HG02763 (cell line): ENCODE measurements around the gene TEDC2.
"Not testable (repeated sequence)": the region's sequence is repeated elsewhere in the genome, so short reads cannot be mapped to it uniquely, and the experiment has no call there.

Experiments used
- ATAC-seq: cut with Tn5 transposase; IDR thresholded peaks from one replicate; pipeline ENCODE4 v1.9.1; 2021; ENCODE audit warnings: mild to moderate bottlenecking, moderate library complexity; ENCODE audit not compliant: unreplicated experiment

Gene TEDC2

GRCh38 chr16:2475413-2476344 is 15.8 kb downstream of the TEDC2 start:
- no peak for ATAC-seq

DNA sequence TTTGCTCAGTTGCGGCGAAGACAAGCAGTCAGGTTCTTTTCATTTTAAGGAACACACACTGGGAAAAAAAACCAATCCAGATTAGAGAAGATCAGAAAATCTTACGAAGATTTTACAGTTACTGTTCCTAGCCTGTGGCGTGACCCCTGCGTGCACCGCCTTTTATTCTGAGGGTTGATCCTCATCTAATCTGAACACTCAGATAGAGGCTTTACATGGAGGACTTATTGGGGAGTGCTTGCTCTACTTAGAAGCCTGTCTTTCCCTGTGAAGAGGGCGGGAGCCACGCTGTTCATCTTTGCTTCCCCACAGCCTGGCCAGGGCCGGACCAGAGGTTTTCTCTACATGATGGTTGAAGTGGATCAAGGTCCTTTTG is 16.4 kb downstream of the TEDC2 start:
- ATAC-seq, result no peak

DNA sequence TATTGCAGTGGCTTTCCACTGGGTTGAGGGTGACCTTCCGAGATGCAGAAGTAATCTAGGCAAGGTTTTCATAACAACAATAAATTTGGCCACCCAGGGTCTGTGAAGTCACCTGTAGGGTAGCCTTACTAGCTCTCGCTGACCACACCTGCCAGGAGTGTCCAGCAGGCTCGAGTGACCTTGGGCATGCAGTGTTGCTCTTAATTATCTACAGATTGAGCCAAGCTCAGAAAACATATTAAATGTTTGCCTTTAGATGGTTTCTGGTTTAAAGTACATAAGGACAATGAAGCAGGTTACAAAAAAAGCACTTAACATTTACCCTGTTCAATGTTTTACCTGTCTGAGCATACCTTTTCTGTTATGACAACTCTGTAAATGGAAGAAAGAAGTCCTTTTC is 16.8 kb downstream of the TEDC2 start:
- ATAC-seq, result no peak

- ATAC-seq, result no peak
These were observed 17.4 kb downstream of the TEDC2 start for GRCh38 chr16:2477327-2477726.

GRCh38 chr16:2478279-2478678 is 18.4 kb downstream of the TEDC2 start:
- no peak for ATAC-seq

- ATAC-seq, result not testable (repeated sequence)
These were observed 20.1 kb downstream of the TEDC2 start for GRCh38 chr16:2479996-2480395.

DNA sequence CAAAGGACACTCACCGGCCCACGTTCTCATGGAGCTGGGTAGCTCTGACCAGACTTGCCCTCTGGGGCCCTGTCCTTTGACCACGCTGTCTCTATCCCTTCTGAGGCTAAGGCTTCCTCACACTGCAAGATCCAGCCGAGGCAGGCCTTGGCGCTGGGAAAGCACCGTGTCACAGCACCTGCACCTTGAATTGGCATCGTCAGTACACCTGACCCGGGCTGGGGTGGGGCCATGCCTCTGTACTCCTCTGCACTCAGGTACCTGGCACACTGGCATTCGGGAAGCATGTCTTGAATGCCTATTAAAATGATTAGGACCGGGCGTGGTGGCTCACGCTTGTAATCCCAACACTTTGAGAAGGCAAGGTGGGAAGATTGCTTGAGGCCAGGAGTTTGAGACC is 21.0 kb downstream of the TEDC2 start:
- ATAC-seq, result no peak

- no peak for ATAC-seq
These were observed 21.8 kb downstream of the TEDC2 start for GRCh38 chr16:2481676-2482075.

- no peak for ATAC-seq
These were observed 22.3 kb downstream of the TEDC2 start for GRCh38 chr16:2482249-2482648.

- no peak for ATAC-seq
These were observed 23.0 kb downstream of the TEDC2 start for GRCh38 chr16:2482708-2483534.

- ATAC-seq, result no peak
These were observed 24.3 kb downstream of the TEDC2 start for GRCh38 chr16:2483939-2484897.

GRCh38 chr16:2484898-2485508 is 25.1 kb downstream of the TEDC2 start:
- no peak for ATAC-seq

- no peak for ATAC-seq
These were observed 26.1 kb downstream of the TEDC2 start for GRCh38 chr16:2485811-2486507.

DNA sequence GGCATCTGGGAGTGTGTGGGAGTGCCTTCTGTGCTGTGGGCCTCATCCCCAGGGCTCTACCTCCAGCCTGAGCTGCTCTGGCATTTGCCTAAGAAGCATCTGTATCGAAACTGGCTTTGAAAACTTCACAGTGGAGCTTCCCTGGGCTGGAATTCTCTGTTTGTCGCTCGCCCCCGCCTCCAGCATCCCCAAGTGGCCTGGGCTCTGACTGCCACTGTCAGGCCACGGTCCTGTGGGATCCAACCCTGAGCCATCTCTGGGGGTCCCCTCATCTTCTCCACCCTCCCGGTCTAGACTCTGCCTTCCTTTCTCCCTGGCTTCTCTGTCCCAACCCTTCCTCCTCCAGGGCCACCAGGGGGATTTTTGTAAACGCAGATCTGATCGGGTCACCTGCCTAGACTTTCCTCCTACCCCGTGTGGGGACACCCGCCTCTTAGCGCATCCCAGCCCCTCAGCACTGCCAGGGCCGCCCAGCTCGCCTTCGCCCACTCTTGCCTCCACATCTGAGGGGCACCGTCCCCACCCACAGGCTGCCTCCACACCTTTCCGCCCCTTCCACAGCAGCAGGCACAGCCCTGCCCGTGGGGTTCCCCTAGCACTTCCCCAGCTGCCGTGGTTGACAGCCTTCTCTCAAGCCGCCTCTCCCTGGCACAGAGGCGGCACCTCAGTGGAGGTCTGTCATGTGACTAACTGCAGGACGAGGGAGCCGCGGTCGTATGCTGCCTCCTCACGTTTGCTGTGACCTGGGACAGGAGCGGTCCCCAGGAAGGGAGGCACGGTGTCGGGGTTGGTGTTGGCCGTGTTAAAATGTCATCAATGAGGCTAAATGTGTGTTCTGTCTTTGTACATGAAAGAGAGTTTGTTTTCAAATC is 27.0 kb downstream of the TEDC2 start:
- ATAC-seq, result peak; percentile 63

- ATAC-seq, result no peak
These were observed 27.6 kb downstream of the TEDC2 start for GRCh38 chr16:2487517-2487842.

DNA sequence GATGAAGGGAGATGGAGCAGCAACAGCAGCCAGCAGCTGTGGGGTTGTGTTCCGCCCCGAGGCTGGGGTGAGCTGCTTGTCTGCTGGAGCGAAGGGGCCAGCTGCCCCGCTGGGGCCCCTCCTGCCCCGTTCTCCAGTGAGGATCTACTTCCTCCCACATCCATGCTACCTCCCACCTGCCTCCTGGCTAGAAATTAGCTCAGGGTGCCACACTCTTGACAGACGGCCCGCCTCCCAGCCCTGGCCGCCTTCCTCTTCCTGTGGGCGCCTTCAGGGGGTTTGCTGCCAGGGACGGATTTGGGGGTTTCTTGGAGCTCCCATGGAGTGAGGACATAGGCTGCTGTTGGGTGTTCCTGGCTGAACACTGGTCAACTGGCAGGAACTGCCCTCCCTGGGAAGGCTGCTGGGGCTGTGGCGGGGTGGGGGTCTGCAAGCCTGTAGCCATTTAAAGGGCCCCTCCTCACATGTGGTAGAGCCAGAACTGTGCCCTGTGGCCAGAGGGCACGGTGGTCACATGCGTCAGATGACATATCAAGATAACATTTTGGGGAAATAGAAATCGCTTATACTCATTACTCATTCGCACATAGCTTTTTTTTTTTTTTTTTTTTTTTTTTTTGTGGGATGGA is 28.1 kb downstream of the TEDC2 start:
- ATAC-seq, result no peak

DNA sequence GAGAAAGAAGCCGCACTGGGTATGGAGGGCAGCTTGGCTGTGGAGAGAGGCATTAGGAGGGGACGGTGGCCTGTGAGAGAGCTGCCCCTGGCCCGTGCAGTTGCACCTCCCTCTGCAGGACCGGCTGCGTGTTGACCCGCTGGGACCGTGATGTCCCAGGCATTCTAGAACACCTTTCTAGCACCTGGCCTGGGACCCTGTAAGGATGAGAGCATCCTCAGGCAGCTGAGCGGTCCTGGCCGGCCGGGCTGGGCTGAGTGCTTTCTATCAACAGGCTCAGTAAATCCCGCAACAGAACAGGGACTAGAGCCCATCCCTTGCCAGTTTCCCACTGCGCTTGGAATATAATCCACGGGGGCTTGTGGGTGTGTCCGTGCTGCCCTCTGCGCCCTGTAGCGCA is 29.7 kb downstream of the TEDC2 start:
- ATAC-seq, result no peak
